Erythroblast (primary cell): ENCODE data around the gene DHRS3.

ENCODE experiments used
- GATA1 ChIP-seq: IDR thresholded peaks from 2 replicates; pipeline ENCODE4 v1.6.1; 2011; ENCODE audit warnings: low read depth, mild to moderate bottlenecking, control low read depth, low read length, moderate library complexity
- POLR2A ChIP-seq: IDR thresholded peaks from 2 replicates; pipeline ENCODE4 v1.6.1; 2011; ENCODE audit warnings: mild to moderate bottlenecking, low read length

DNA sequence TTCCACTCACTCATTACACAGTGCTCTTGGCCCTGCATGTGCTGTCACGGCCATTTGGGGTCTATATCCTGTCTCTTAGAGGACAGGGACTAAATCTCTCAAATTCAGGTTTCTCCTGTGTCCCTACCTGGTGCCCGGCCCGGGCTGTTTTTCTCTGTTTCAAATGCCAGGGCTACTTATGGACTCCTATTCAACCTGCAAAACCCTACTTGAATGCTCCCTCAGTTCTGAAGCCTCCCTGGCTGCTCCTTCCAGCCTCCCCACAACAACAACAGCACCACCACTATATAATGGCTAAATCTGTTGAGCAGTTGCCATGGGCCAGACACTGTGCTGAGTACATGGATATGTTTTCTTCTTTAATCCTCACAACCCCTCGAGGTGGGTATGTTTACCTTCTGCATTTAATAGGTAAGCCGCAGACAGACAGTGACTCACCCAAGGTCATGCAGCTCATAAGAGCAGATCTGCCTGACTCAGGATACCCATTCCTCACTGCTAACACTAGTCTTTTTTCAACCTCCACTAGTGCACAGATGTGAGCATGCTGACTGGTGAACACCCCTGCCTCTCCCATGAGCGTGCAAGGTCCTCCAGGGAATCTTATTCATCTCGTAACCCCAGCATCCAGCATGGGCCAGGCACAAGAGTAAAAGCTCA is 29.9 kb downstream of the DHRS3 start:
- TF ChIP-seq POLR2A, result no peak
- TF ChIP-seq GATA1, result no peak
